Mesendoderm (in vitro differentiated cells): ENCODE measurements around the gene B3GAT3.

Experiments used
- DNase-seq: peaks from one replicate; pipeline ENCODE4 v3.0.0; 2013
- H2AK5ac ChIP-seq: 2 replicates; pipeline ENCODE4 v1.6.1; 2013; ENCODE audit warnings: low read length, inconsistent platforms
- H2BK120ac ChIP-seq: 2 replicates; pipeline ENCODE4 v1.6.1; 2013; ENCODE audit warnings: low read depth, mild to moderate bottlenecking, low read length, moderate library complexity, mixed read lengths
- H2BK15ac ChIP-seq: replicated peaks from 2 replicates; pipeline ENCODE4 v1.6.1; 2013; ENCODE audit warnings: low read depth, mild to moderate bottlenecking, moderate library complexity
- H2BK5ac ChIP-seq: 2 replicates; pipeline ENCODE4 v1.6.1; 2013; ENCODE audit warnings: low read length, inconsistent platforms
- H3K18ac ChIP-seq: 2 replicates; pipeline ENCODE4 v1.6.1; 2013; ENCODE audit warnings: mild to moderate bottlenecking, low read length, mixed read lengths
- H3K23ac ChIP-seq: one replicate; pipeline ENCODE4 v1.6.1; 2013; ENCODE audit warnings: low read length
- H3K27ac ChIP-seq: 2 replicates; pipeline ENCODE4 v1.5.1; 2013; ENCODE audit warnings: low read depth, mild to moderate bottlenecking, inconsistent platforms, low read length, moderate library complexity
- H3K27me3 ChIP-seq: 2 replicates; pipeline ENCODE4 v1.6.1; 2013; ENCODE audit warnings: low read length, control low read depth, mild to moderate bottlenecking, inconsistent platforms; ENCODE audit not compliant: insufficient read depth, poor library complexity
- H3K36me3 ChIP-seq: 2 replicates; pipeline ENCODE4 v1.6.1; 2013; ENCODE audit warnings: low read length, inconsistent platforms; ENCODE audit not compliant: control insufficient read depth, insufficient read depth
- H3K4ac ChIP-seq: one replicate; pipeline ENCODE4 v1.6.1; 2013; ENCODE audit warnings: low read depth, mild to moderate bottlenecking, low read length, moderate library complexity
- H3K4me1 ChIP-seq: 2 replicates; pipeline ENCODE4 v1.6.1; 2013; ENCODE audit warnings: low read depth, low read length, inconsistent platforms; ENCODE audit not compliant: control insufficient read depth
- H3K4me2 ChIP-seq: 2 replicates; pipeline ENCODE4 v1.6.1; 2013; ENCODE audit warnings: low read length
- H3K4me3 ChIP-seq: 2 replicates; pipeline ENCODE4 v1.5.1; 2013; ENCODE audit warnings: mild to moderate bottlenecking, low read length
- H3K56ac ChIP-seq: one replicate; pipeline ENCODE4 v1.6.1; 2013; ENCODE audit warnings: low read length
- H3K79me1 ChIP-seq: 2 replicates; pipeline ENCODE4 v1.6.1; 2013; ENCODE audit warnings: low read length, inconsistent platforms
- H3K79me2 ChIP-seq: 2 replicates; pipeline ENCODE4 v1.6.1; 2013; ENCODE audit warnings: mild to moderate bottlenecking, low read length; ENCODE audit not compliant: control insufficient read depth, insufficient read depth
- H3K9ac ChIP-seq: 2 replicates; pipeline ENCODE4 v1.6.1; 2013; ENCODE audit warnings: low read length, inconsistent platforms
- H4K5ac ChIP-seq: one replicate; pipeline ENCODE4 v1.6.1; 2013; ENCODE audit warnings: low read length
- H4K8ac ChIP-seq: one replicate; pipeline ENCODE4 v1.6.1; 2013; ENCODE audit warnings: low read depth, mild to moderate bottlenecking, control low read depth, low read length, moderate library complexity
- WGBS: extraction: QIAGEN DNeasy Blood & Tissue Kit; methylation state at CpG from one replicate; pipeline ENCODE4 v1.1.7; 2013; ENCODE audit warnings: low lambda C conversion rate, missing lambda C conversion rate; ENCODE audit not compliant: insufficient coverage; ENCODE audit errors: extremely low coverage; 5-methylcytosine and 5-hydroxymethylcytosine counted together

Gene B3GAT3

GRCh38 chr11:62610403-62610802 is 11.4 kb downstream of the B3GAT3 start:
- Histone ChIP-seq H3K23ac (no peak overlapping the region), H3K9ac (no peak overlapping the region), H3K4me2 (no peak overlapping the region), H3K79me2 (no peaks in the 10 kb centered on the region), H3K56ac (no peak overlapping the region), H3K18ac (no peak overlapping the region), H2AK5ac (no peak overlapping the region), H2BK120ac (no peak overlapping the region), H3K36me3 (no peaks in the 10 kb centered on the region), H3K79me1 (no peaks in the 10 kb centered on the region), H3K27ac (no peak overlapping the region), H3K4me1 (peaks cover 6% of the 10 kb centered on the region), H3K4me3 (no peak overlapping the region), H3K4ac (no peak overlapping the region), H3K27me3 (no peaks in the 10 kb centered on the region), H4K5ac (no peak overlapping the region), H4K8ac (no peak overlapping the region), H2BK15ac (no peak overlapping the region), H2BK5ac (no peak overlapping the region)
- WGBS: no CpG with 5 or more reads among the region's 6 CpGs
- DNase-seq: no peak

- no peak overlapping the region for H3K4ac ChIP-seq
- no peak overlapping the region for H4K8ac ChIP-seq
- no peak overlapping the region for H2BK5ac ChIP-seq
- H3K4me1 ChIP-seq: no peaks in the 10 kb centered on the region
- H3K79me2 ChIP-seq: no peaks in the 10 kb centered on the region
- no peak overlapping the region for H3K27ac ChIP-seq
- no peak overlapping the region for H3K9ac ChIP-seq
- no peaks in the 10 kb centered on the region for H3K27me3 ChIP-seq
- H3K23ac ChIP-seq: no peak overlapping the region
- WGBS: no CpG with 5 or more reads among the region's 12 CpGs
- H2BK15ac ChIP-seq: no peak overlapping the region
- no peak overlapping the region for H3K18ac ChIP-seq
- no peak overlapping the region for H3K4me2 ChIP-seq
- no peaks in the 10 kb centered on the region for H3K36me3 ChIP-seq
- H2AK5ac ChIP-seq: no peak overlapping the region
- no peak overlapping the region for H4K5ac ChIP-seq
- no peak overlapping the region for H3K4me3 ChIP-seq
- H3K79me1 ChIP-seq: no peaks in the 10 kb centered on the region
- H3K56ac ChIP-seq: no peak overlapping the region
- no peak for DNase-seq
- no peak overlapping the region for H2BK120ac ChIP-seq
Measured at GRCh38 chr11:62608776-62609175, 13.0 kb downstream of the B3GAT3 start.

GRCh38 chr11:62607714-62608113 is 14.1 kb downstream of the B3GAT3 start:
- WGBS: no CpG with 5 or more reads among the region's 4 CpGs

GRCh38 chr11:62605902-62606301 is 15.9 kb downstream of the B3GAT3 start:
- no peak overlapping the region for H2BK15ac ChIP-seq
- H3K4ac ChIP-seq: no peak overlapping the region
- no peak for DNase-seq
- peaks cover 2% of the 10 kb centered on the region for H3K4me1 ChIP-seq
- H3K27ac ChIP-seq: no peak overlapping the region
- H3K9ac ChIP-seq: no peak overlapping the region
- no CpG with 5 or more reads among the region's 15 CpGs for whole genome bisulfite sequencing
- H2BK120ac ChIP-seq: no peak overlapping the region
- H3K79me2 ChIP-seq: peaks cover 5% of the 10 kb centered on the region
- H3K79me1 ChIP-seq: no peaks in the 10 kb centered on the region
- no peaks in the 10 kb centered on the region for H3K36me3 ChIP-seq
- H3K56ac ChIP-seq: no peak overlapping the region
- no peak overlapping the region for H2BK5ac ChIP-seq
- no peak overlapping the region for H3K4me2 ChIP-seq
- no peak overlapping the region for H3K18ac ChIP-seq
- no peak overlapping the region for H4K5ac ChIP-seq
- H3K27me3 ChIP-seq: no peaks in the 10 kb centered on the region
- H4K8ac ChIP-seq: no peak overlapping the region
- no peak overlapping the region for H2AK5ac ChIP-seq
- H3K4me3 ChIP-seq: no peak overlapping the region
- H3K23ac ChIP-seq: no peak overlapping the region

More at GRCh38 chr11:62607714-62608113, 14.1 kb downstream of the B3GAT3 start:
- Histone ChIP-seq H4K8ac (no peak overlapping the region), H3K4me2 (no peak overlapping the region), H2BK5ac (no peak overlapping the region), H3K79me1 (no peaks in the 10 kb centered on the region), H3K4ac (no peak overlapping the region), H3K18ac (no peak overlapping the region), H3K27me3 (no peaks in the 10 kb centered on the region), H3K79me2 (no peaks in the 10 kb centered on the region), H4K5ac (no peak overlapping the region), H3K56ac (no peak overlapping the region), H3K27ac (no peak overlapping the region), H3K4me1 (peaks cover 2% of the 10 kb centered on the region), H2BK15ac (no peak overlapping the region), H3K36me3 (no peaks in the 10 kb centered on the region), H2BK120ac (no peak overlapping the region), H3K9ac (peak overlapping the region; percentile 4), H2AK5ac (no peak overlapping the region), H3K23ac (no peak overlapping the region), H3K4me3 (no peak overlapping the region)
- no peak for DNase-seq

GRCh38 chr11:62605467-62605866 is 16.3 kb downstream of the B3GAT3 start:
- Histone ChIP-seq H2AK5ac (no peak overlapping the region), H3K79me2 (peaks cover 9% of the 10 kb centered on the region), H3K79me1 (no peaks in the 10 kb centered on the region), H3K4me1 (peaks cover 2% of the 10 kb centered on the region), H3K56ac (no peak overlapping the region), H2BK5ac (no peak overlapping the region), H3K4ac (no peak overlapping the region), H3K4me3 (no peak overlapping the region), H3K4me2 (no peak overlapping the region), H3K27me3 (no peaks in the 10 kb centered on the region), H4K5ac (no peak overlapping the region), H2BK120ac (no peak overlapping the region), H3K9ac (no peak overlapping the region), H2BK15ac (no peak overlapping the region), H3K27ac (no peak overlapping the region), H3K18ac (no peak overlapping the region), H4K8ac (no peak overlapping the region), H3K23ac (no peak overlapping the region), H3K36me3 (no peaks in the 10 kb centered on the region)
- DNase-seq: no peak
- no CpG with 5 or more reads among the region's 6 CpGs for WGBS

GRCh38 chr11:62604460-62605120 is 17.2 kb downstream of the B3GAT3 start:
- Histone ChIP-seq H3K4me2 (no peak overlapping the region), H2BK120ac (no peak overlapping the region), H3K79me2 (peaks cover 15% of the 10 kb centered on the region), H3K4ac (no peak overlapping the region), H4K5ac (no peak overlapping the region), H4K8ac (no peak overlapping the region), H3K4me1 (peaks cover 2% of the 10 kb centered on the region), H3K23ac (peak overlapping the region; percentile 50), H3K18ac (no peak overlapping the region), H3K4me3 (no peak overlapping the region), H3K56ac (no peak overlapping the region), H3K36me3 (no peaks in the 10 kb centered on the region), H2AK5ac (no peak overlapping the region), H3K27ac (no peak overlapping the region), H3K27me3 (no peaks in the 10 kb centered on the region), H2BK15ac (no peak overlapping the region), H2BK5ac (no peak overlapping the region), H3K79me1 (peaks cover 3% of the 10 kb centered on the region), H3K9ac (no peak overlapping the region)
- peak; percentile 67 for DNase-seq
- whole genome bisulfite sequencing: no CpG with 5 or more reads among the region's 13 CpGs
